Caki2 (cell line): ENCODE data around the gene USP47. TPM values are rescaled to one million over a fixed set of nuclear protein-coding genes. Genes with fewer than 3 reads are reported as not detected.
A peak's percentile ranks its signal among the peaks of the same experiment; 100 is the strongest.

ENCODE experiments used
- DNase-seq: peaks from one replicate; pipeline ENCODE4 v3.0.0-alpha.2; 2015; ENCODE audit warnings: low read depth
- in situ Hi-C: cut with HindIII; loops from 2 replicates; pipeline ENCODE4 v1.10.0; 2016; ENCODE audit warnings: low sequenced_read_pairs, low pct_unique_long_range_greater_than_20kb, mixed read lengths
- total RNA-seq: library from RNA; depleted of rRNA; stranded (reverse); fragments of >200 nt; shearing (Covaris generic); gene quantifications from 2 replicates; pipeline ENCODE4 v1.2.3, GENCODE V29; 2014; ENCODE audit warnings: low replicate concordance

Gene USP47
- total RNA-seq, 1 experiment from 2014 or later = 6.0 TPM

DNA sequence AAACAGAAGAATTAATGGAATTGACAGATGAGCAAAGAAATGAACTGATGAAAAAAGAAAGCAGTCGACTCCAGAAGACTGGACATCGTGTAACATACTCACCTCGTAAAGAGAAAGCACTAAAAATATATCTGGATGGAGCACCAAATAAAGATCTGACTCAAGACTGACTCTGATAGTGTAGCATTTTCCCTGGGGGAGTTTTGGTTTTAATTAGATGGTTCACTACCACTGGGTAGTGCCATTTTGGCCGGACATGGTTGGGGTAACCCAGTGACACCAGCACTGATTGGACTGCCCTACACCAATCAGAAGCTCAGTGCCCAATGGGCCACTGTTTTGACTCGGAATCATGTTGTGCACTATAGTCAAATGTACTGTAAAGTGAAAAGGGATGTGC is 114.2 kb downstream of the USP47 start:
- no peak for DNase-seq
- in situ Hi-C loops = no loop called here

DNA sequence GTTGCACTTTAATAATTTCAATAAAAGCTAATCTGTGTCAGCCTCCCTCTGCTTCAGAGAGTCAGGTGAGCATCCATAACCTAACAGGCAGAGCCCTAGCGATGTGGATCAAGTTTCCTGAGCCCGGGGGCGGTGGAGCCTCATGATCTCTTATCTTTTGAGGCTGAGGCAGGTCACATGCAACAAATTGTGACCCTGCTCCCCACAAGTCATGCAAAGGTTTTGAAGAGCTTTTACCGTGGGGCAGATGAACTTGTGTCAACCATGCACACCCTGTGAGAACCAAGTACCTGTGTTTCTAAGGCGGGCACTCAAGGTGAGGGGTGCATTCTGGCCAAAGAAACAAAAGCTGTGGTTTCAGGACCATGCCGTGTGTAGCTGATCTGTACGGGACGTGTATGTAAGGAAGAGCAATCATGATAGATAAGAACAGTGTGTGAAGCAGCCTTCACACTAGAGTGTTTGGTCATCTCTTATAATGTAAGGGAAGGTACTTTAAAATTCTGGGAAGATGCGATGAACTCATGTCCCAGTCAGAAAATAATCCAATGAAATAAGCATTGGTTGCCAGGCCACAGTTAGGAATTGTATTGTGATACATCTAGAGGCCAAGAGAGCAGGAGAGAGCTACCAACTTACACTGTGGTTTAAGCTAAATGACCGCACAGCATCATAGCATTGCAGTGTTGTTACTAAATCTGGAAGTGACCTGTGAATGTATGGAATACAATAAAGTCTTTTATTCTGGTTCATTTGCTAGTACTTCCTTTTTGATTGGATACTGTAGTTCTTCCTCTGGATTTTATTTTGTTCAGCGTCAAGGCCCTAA is 116.8 kb downstream of the USP47 start:
- no peak for DNase-seq

DNA sequence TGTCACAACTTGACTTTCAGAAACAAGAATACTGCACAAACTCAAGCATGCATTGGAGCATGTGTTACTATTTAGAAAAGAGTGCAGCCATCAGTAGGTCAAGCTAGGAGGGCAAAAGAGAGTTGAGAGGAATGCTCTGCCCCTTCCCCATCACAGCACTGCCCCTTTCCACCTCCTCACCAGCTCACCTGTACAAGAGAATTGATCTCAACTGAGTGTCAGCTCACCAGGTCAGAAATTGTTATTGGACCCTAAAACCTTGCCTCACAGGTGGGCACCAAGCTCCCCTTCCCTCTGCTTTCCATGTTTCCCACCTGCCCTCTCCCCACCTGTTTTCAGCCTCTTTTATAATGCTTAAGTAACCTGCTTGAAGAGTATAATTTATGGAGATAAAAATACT is 117.8 kb downstream of the USP47 start:
- no peak for DNase-seq
- in situ Hi-C loops = no loop called here

More for the DNA sequence above, 116.8 kb downstream of the USP47 start:
- in situ Hi-C loops = no loop called here

DNA sequence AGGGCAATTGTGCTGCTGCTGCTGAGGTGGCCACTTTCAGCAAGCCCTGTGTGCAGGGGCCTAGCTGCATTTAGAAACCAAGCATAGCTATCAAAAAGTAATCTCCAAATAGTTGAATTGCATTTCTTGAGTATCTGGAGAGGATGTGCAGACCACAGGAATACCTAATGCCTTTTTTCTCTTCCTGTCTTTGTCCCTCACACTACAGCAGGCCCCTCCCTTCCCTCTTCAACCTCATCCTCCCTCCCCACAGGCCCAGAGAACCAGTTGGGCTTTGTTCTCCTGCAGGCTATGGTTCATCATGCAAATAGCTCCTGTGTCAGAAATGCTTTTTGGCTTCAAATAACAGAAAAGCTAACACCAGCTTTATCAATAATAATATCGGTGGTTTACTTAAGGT is 118.9 kb downstream of the USP47 start:
- no peak for DNase-seq
- in situ Hi-C loops = no loop called here

DNA sequence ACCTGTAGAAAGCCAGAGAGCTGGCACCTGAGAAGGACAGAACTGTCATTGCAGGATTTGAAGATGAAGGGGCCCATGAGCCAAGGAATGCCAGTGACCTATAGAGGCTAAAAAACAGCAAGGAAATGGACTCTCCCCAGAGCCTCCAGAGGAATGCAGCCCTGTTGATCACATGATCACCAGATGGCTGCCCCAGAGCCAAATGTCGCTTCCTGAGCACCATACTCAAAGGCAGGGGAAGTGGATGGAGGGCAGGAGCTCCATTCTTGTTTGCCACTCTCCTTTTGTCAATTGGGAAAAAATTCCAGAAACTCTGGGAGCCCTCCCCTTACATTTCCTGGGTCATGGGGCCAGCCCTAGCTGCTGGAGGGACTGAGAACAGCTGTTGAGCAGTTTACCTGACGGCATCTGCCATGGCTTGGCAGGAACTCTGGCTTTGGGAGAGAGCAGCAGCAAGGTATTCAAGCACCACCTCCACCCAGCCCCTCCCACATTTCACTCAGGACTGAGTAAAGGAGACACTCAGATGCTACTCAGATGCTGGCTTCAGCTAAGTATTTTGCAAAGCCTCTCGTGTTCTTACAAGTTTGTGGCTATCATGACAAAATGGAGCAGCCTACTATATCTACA is 119.7 kb downstream of the USP47 start:
- in situ Hi-C loops = no loop called here
- no peak for DNase-seq

DNA sequence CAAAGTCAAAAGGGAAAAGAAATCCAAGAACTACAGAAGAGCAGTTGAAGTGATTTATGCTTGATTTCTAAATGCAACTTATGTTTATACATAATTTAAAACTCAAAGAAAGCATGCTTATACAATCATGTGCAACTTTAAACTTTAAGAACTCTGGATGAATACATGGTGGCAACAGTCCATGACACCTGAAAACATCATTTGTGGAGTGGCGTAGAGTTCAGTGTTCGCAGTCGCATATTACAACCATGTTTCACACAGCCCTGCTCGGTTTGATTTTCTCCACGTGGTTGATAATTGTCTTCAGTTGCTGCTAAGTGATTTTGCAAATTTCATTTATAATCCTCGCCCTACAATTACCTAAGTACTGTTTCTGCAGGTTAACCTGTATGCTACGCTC is 121.3 kb downstream of the USP47 start:
- in situ Hi-C loops = no loop called here
- no peak for DNase-seq

DNA sequence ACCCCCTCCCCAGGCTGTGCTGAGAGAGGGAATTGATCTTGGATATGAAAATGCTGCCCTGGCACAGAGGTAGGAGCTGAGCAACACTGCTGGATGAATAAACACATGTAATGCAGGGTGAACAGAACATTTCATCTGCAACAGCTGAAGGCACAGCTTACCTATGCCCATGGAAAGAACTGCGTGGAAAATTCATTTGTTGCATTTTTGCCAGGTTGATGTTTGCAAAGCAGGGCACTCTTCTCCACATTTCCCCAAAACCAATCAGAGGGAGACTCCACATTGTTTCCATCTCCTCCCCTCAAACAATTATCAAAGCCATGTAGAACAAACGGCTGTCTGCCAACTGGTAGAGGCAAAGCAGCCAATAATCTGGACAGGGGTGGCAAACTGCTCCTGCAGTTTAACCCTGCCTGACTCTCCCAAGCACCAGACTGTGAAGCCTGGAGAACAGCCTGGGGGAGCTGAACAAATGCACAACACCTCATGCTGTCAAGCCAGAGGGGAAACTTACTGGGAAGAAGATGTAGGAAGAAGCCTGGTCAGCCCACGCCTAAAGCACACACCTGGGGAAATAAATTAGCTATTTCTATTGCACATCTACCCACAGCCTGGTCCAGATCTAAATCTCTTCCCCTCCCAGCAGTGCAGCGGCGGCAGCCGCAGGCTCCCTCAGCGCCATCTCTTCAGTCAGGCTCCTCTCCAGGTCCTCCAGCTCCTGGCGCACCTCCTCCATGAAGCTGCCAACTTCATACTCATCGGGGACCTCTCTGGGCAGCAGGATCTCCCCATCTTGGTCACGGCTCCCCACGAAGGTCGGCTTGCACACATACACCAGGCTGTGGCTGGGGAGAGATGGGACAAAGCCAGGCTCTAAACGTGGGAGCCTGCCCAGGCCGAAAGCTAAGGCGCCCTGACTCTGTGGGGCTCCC is 122.3 kb downstream of the USP47 start:
- in situ Hi-C loops = no loop called here
- no peak for DNase-seq

DNA sequence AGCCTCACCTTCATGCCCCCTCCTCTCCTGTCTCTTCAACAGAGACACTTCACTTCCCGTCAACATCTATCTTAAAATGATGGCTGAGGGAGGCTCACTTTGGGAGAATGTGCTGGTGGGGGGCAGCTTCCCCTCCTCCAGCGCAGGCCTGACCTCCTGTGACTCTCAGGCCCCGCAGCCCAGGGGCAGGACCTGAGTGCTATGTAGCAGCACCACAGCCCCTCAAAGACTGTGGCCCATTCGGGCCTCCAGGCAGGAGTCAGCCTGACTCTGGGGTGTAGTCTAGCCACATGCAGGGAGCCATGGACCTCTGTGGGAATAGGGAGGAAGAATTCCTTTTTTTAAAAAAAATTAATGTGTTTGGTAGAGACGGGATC is 123.0 kb downstream of the USP47 start:
- no peak for DNase-seq
- in situ Hi-C loops = no loop called here

DNA sequence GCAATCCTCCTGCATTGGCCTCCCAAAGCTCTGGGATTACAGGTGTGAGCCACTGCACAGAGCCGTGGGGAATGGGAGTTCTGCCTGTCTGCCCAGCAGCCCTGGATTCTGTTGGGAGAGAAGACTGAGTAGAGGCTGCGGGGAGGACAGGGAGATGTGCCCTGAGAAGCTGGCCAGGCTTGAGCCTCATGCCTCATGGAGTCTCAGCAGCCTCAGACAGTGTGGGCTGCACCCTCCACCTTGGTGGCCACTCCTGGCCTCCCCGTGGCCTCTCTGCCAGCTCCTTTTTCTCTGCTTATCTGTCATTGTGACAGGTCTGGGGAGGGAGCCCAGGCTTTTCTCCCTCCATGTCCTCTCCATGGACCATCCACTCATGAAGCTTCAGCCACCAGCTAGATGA is 123.4 kb downstream of the USP47 start:
- no peak for DNase-seq
- in situ Hi-C loops = no loop called here

DNA sequence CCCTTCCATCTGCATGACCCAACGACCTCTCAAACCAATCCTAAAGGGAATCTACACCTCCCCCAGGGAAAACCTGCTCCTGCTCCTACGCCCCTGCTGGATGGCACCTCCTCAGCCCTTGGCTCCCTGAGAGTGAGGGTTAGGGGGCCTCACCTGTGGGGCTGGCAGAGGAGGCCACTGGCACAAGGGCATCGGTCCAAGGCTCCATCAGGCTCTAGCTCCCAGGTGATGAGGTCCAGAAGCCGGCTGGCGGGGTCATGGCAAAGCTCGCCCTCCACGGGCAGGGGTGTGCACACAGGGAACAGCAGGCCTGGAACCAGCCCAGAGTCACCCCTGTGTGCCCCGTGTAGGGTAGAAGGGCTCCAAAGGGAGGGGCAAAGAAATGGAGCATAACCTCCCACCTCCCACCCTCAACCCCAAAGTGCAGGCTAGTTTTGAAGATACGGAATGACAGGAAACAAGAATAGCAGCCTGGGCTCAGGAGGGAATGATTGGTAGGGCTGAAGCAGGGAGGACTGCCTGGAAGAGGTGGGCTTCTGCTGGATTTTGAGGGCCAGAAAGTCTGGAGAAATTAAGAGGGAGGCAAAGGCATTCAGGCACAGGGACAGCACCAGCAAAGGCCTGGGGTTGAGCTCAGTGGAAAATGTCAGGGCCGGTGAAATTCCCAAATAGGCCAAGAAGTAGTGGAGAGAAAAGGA is 124.0 kb downstream of the USP47 start:
- in situ Hi-C loops = no loop called here
- no peak for DNase-seq

DNA sequence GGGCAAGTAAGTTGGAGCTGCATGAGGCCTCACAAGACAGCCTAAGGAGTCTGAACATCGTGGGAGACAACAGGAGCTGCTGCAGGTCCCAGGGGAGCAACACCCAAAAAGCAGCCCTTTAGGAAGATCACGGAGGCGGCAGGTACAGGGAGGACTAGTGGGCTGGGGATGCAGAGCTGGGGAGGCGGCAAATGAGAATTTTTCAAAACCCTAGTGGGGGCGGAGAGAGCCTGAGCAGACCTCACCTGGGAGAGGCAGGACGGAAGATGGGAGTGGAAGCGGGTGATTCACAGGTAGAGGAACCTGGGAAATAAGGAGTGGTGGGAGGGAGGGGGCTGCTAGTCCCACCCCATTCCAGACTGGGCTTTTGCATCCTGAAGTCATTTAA is 124.6 kb downstream of the USP47 start:
- no peak for DNase-seq
- in situ Hi-C loops = no loop called here

DNA sequence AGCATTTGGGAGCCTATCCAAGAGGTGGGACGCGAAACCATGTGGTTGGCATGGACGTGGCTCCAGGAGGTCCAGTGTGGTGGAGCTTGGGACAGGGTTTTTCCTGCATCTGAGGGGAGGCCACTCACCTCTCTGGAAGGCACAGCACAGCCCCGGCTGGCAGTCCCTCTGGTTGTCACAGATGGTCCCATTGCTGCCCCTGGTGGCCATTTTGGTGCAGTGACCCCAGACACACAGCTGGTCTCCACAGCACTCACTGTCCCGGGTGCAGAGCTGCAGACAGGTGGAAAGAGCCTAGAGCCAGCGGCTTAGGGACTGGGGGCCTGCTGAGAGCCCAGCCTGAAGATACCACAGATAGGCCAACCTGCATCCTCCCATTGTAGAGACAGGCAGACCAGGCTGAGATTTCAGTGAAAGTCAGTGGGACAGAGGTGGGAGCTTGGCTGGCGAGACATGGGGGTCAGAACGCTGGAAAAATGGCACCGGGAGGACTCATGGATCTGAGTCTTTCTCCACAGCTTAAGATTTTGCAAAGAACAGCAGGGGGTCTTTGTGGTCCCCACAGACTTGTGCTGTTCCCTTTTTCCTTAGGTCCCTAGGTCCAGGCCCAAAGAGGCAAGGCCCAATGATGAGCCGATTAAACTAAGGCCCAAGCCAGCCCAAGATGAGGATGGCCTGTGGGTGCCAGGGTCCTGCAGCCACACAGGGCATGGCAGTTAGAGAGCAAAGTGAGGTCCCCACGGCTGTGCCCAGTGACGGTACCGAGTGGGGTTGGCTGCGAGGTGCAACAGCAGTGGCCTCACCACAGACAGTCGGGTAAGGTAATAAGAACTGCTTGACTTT is 125.3 kb downstream of the USP47 start:
- DNase-seq = peak; percentile 28

DNA sequence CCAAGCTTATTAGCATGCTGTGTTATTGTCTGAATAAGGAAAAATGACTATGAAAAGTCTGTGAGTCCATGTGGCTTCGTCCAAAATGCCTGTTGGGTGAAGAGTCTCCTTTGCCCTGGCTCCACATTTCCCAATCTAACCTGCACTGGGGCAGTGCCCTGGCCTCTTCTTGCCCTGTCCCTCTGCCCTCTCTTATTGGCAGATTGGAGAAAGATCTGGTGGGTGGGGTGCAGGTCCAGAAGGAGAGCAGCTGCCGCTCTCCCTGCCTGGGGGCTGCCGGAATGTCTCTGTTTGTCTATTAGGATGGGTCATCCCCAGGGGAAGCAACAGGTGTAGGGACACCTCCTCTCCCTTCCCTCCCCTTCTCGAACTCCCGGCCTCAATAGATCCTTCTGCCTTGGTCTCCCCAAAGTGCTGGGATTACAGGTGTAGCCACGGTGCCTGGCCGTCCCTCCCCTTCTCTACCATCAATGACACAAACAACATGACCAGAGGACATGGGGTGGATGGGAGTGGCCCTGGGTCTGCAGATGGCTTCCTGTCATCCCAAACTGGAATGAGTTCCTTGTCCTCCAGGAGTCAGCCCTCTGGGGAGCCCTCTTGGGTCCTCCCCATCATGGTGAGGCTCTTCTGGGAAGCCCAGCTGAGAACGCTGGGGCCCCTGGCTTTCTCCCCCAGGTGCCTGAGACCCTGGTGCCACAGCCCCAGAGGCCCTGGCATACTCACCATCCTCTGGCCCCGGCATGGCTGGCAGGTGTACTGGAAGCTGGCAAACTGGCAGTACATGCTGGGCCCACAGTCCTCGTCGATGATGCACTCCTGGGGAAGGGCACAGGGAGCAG is 126.1 kb downstream of the USP47 start:
- no peak for DNase-seq
- in situ Hi-C loops = no loop called here

More for the DNA sequence above, 125.3 kb downstream of the USP47 start:
- in situ Hi-C loops = no loop called here

DNA sequence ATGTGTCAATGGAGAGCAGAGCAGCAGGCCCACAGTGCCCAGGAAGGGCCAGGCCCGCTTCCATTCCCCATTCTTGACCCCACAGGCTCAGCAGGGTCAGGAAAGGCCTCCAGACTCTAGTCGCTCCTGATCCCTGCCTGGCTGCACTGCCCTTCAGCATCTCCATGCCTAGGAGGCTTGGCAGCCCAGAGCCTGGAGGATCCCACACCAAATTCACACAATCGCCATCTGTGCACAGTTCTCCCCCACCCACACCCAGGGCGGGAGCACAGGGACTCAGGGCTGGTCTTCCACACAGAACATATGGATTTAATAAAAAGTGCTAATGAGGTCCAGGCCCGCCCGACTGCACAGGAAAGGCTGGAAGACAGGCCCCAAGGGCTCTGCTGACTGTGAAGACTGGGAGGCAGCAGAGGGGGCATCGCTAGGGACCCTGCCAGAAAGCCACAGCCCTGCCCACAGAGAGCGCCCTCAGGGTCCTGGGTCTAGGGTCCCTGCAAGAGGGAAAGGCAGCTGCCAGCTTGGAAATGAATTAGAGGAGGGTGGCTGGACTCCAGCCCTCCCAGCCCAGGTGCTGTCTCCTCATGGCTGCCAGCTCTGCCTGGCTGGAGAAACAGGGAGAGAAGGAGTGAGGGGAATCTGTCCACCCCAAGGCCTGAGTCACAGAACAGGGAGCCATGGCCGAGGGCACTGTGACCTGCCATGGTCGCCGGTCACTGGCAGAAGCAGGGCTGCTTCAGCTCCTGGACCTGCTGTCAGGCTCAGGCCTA is 126.9 kb downstream of the USP47 start:
- in situ Hi-C loops = no loop called here

DNA sequence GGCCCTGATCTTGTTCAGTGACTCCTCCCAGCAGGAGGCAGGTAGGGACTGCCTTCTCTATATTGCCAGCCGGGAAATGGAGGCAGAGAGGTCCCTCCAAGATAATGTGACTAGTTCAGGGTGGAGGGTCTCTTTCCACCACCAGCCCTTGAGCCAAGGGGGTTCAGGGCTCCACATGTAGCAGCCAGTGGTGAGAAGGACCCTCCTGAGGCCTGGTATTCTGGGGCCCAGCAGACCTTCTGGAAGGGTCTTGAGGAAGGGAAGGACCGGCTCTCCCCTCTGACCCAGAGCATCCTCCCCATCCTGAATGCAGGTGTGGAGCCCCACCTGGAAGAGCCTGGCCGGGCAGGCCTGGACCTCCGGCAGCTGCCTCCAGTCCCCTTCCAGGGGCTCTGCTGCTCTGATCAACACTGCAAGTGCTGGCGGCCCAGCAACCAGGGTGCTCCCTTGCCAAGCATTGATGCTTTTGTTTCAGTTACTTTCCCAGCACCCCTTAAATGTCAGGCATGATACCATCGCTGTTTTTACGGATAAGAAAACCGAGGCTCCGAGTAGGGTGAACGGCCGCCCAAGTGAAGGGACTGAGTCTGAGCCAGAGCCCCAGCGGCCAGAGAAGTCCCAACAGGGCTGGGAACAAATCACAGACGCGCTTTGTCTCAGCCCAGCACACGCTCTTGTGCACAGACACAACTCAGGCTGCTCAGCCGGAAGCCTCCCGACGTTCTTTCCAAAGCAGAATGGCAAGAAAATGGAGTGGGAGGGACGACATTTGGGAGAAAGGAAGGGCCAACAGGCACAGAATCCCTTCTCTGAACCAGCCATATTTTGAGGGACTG is 127.8 kb downstream of the USP47 start:
- in situ Hi-C loops = no loop called here
- DNase-seq = no peak

More for the DNA sequence above, 126.9 kb downstream of the USP47 start:
- DNase-seq = no peak
